ENCODE results near the gene LMAN2.
"Not testable (repeated sequence)": the region's sequence is repeated elsewhere in the genome, so short reads cannot be mapped to it uniquely, and the experiment has no call there.

Gene LMAN2

GRCh38 chr5:177346820-177347219, 4.6 kb downstream of the LMAN2 start:
- no peak for DNase-seq (ENCODE audit: low spot score)

- DNase-seq (ENCODE audit: low spot score), result no peak
Measured at GRCh38 chr5:177344891-177345290, 6.6 kb downstream of the LMAN2 start.

GRCh38 chr5:177343777-177344176, 7.7 kb downstream of the LMAN2 start:
- no peak for DNase-seq (ENCODE audit: low spot score)

DNA sequence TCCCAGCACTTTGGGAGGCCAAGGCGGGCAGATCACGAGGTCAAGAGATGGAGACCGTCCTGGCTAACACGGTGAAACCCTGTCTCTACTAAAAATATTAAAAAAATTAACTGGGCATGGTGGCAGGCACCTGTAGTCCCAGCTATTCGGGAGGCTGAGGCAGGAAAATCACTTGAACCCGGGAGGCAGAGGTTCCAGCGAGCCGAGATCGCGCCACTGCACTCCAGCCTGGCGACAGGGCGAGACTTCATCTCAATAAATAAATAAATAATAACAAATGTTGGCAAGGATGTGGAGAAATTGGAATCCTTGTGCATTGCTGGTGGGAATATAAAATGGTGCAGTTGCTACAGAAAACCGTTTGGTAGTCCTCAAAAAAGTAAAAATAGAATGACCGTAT, 8.5 kb downstream of the LMAN2 start:
- DNase-seq (ENCODE audit: low spot score), result not testable (repeated sequence)

DNA sequence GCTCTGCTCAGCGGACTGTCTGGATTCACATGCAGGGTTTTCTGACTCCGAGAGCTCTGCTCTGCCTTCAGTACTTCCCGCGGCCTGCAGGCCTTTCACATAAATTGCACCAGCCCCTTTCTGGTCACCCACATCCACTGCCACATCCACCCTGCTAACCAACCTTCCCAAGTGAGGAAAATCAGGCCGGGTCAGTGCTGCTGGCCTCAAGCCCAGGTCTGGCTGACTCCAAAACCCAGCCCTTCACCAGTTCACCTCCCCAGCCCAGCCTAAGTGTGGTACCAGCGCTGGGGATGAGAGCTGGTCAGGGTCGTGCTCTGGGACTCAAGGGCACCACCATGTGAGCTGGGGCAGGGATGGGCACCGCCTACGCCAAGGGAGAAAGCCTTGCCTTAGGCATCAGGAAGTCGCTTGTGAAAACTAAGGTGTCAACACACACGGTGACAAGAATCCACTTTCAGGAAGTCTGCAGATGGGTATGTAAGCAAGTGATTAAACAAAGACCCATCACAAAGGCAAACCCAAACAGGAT, 12.3 kb downstream of the LMAN2 start:
- DNase-seq (ENCODE audit: low spot score), result no peak

DNA sequence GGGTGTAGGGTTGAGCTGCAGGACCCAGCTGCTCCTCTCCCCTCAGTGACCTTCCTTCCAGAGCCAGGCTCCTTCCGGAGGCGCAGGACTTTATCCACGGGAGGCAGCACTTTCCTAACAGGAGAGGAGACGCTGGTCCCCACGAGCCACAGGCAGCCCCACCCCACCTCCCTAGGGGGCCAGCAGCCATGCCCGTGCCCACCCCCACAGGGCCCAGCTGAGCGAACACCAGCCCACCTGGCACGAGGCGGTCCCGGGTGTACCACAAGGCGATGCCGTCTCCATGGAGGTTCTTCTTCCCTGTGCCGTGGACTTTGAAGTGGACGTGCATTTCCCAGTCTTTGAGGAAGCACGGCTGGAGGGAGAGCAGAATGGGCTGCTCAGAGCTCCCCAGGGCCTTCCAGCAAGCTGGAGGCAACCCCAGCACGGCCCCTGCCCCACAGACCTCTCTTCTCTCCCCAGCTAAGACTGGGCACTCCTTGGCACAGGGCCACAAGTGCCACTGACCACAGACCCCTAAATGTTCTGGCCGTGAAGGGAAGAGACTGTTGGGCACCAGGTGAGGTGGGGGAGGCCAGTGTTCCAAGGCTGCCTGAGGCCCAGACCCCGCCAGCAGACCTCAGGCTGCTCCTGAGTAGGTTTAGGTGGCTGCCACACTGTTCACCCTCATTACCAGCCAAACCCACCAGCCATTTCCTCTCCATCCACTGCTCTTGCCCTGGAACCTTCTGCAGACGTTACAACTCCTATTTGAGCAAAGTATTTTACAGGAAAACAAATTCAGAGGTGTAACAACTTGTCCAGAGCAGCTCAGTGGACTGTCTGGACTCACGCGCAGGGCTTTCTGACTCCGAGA, 13.0 kb downstream of the LMAN2 start:
- DNase-seq (ENCODE audit: low spot score), result no peak

- DNase-seq (ENCODE audit: low spot score), result no peak
Measured at GRCh38 chr5:177336603-177337494, 14.6 kb downstream of the LMAN2 start.

DNA sequence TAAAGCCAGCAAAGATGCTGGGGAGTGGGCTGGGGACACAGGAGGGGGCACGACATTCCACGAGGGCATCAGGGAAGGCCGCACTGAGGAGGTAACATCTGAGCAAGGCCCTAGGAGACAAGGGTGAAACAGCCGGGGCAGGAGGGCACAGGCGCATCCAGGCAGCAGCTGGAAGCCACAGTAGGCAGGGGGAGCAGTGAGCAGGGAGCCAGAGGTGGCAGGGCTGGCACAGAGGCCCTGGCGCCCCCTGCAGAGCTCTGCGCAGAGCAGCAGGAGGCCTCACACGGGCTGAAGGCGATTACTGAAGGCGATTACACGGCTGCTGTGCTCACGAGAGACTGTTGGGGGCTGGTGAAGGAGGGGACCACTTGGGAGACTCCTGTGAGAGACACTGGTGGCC, 15.4 kb downstream of the LMAN2 start:
- DNase-seq (ENCODE audit: low spot score), result no peak

DNA sequence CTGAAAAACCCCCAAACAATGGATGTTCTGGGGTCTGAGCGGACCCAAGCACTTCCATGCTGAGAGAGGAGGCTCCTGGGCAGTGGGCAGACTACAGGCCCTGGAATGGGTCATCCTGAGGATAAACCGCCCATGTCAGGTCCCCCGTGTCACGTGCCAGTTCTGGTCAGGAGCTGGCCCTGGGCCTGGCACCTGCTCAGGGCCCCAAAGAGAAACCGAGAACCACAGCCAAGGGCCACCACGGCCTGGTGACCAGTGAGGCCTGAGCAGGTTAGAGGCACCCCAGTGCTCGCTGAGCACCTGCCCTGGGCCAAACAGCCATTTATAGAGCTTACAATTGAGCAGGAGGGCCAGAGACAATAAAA, 15.8 kb downstream of the LMAN2 start:
- DNase-seq (ENCODE audit: low spot score), result no peak

DNA sequence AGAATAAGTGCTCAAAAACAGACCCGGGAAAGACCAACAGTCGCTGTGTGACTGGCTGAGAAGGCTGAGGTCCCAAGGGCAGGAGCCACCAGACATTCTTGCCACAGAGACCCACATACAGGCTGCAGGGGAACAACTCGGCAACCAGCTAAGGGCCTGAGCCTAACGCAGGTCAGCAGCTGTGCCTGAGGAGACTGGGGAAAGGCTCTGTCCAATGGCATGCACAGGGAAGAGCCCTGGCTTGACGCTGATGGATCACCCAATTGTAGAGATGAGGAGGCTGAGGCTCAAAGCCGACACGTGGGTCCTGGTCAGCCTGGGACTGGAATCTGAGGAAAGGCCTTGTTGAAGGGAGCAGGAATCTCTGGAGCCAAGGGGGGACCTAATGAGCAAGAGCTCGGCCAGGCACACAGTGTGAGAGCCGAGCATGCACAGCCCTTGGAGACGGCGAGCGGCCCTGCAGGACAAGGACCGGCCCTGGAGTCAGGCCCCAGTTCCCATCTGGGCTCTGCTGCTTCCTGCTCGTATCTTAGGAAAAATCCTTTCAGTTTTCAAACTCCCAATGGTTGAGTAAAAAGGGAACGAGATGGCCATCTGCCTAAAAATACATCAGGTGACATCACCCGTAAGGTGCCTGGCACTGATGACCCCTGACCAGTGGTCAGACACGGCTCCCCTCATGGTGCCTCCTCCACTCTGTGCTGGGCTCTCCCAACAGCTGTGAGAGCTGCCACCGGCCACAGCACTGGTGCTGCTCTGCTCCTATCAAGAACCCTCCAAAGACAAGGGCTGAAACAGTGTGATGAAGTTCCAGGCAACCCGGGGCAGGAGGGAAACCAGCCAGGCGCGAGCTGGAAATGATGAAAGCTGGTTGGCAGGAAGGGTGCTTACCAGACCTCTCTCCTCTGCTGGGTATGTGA, 16.4 kb downstream of the LMAN2 start:
- DNase-seq (ENCODE audit: low spot score), result no peak

- no peak for DNase-seq (ENCODE audit: low spot score)
Measured at GRCh38 chr5:177334155-177334551, 17.3 kb downstream of the LMAN2 start.

DNA sequence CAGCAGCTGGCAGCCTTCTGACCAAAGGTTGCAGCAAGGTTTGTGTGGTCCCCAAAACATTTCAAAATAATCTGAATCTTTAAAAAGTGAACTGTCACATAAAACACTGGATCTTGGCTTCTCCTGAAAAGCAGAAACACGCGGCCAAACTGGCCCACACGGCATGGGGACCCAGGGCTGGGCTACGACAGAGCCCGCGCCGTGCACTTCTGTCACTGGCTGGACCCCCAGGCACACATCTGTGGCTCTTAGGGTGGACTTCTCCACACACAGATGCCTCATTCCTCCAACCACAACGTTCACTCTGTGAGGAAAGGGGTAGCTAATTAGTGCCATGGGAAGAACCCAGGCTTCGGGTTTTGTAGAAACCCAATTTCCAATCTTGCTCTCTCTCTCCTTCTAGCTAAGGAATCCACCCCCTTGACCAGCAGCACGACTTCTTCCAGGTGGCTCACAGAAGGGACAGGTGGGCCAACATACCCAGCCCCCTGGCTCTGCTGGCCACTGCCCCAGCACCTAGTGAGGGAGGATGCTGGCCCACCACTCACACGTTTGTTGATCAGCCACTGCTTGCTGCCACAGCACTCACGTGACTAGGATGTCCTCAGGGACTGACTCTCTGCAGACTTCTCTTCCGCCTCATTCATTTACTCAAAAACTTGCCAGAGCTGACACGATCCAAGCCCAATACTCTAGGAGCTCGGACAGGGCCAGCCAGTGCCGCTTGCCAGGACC, 17.9 kb downstream of the LMAN2 start:
- DNase-seq (ENCODE audit: low spot score), result no peak

GRCh38 chr5:177332896-177333260, 18.6 kb downstream of the LMAN2 start:
- DNase-seq (ENCODE audit: low spot score), result no peak

- no peak for DNase-seq (ENCODE audit: low spot score)
Measured at GRCh38 chr5:177332031-177332895, 19.2 kb downstream of the LMAN2 start.

GRCh38 chr5:177330991-177331842, 20.3 kb downstream of the LMAN2 start:
- DNase-seq (ENCODE audit: low spot score), result no peak

- no peak for DNase-seq (ENCODE audit: low spot score)
Measured at GRCh38 chr5:177329883-177330282, 21.6 kb downstream of the LMAN2 start.

GRCh38 chr5:177328545-177329231, 22.8 kb downstream of the LMAN2 start:
- DNase-seq (ENCODE audit: low spot score), result no peak

Data from iPS-NIHi11 (cell line).